BLaER1 treated with 17β-estradiol and CSF1 and Interleukin-3, amounts not matched to agents 10 nM and 100 nM (cell line): ENCODE measurements around the gene VPS8.

Experiments
- H3K27ac ChIP-seq, 11 experiments: shearing (Covaris generic); formaldehyde crosslinking; 2 replicates each; pipeline ENCODE4 v1.8.1; 2022
- H3K27me3 ChIP-seq, 11 experiments: shearing (Covaris generic); formaldehyde crosslinking; 2 replicates each; pipeline ENCODE4 v1.8.1; 2022
- H3K36me3 ChIP-seq, 11 experiments: shearing (Covaris generic); formaldehyde crosslinking; 2 replicates each; pipeline ENCODE4 v1.8.1; 2022
- H3K4me1 ChIP-seq, 10 experiments: shearing (Covaris generic); formaldehyde crosslinking; 2 replicates each; pipeline ENCODE4 v1.8.1; 2022
- H3K4me2 ChIP-seq, 11 experiments: shearing (Covaris generic); formaldehyde crosslinking; 2 replicates each; pipeline ENCODE4 v1.8.1; 2022
- H3K4me3 ChIP-seq, 10 experiments: shearing (Covaris generic); formaldehyde crosslinking; 2 replicates each; pipeline ENCODE4 v1.8.1; 2022
- H3K9ac ChIP-seq, 11 experiments: shearing (Covaris generic); formaldehyde crosslinking; 2 replicates each; pipeline ENCODE4 v1.8.1; 2022
- H3K9me3 ChIP-seq, 11 experiments: shearing (Covaris generic); formaldehyde crosslinking; replicated peaks in 1 of 11; 2 replicates each; pipeline ENCODE4 v1.8.1; 2022
- H4K20me1 ChIP-seq, 11 experiments: shearing (Covaris generic); formaldehyde crosslinking; 2 replicates each; pipeline ENCODE4 v1.8.1; 2022
- Cebpa-rat ChIP-seq, 11 experiments: shearing (Covaris generic); IDR thresholded peaks; 2 replicates each; pipeline ENCODE4 v1.8.1; 2022

VPS8 gene

GRCh38 chr3:184880276-184881019, 68.5 kb downstream of the VPS8 start:
- Histone ChIP-seq H3K27me3 (no peaks in the 10 kb centered on the region), H3K27ac (no peak overlapping the region), H3K4me1 (peaks cover 0 to 11% (median 0%) of the 10 kb centered on the region in 10 experiments; a peak in 3 of 20 replicates), H3K4me3 (no peak overlapping the region), H3K4me2 (no peak overlapping the region), H3K9ac (no peak overlapping the region), H3K36me3 (peaks cover 15 to 99% (median 27%) of the 10 kb centered on the region in 11 experiments; a peak in 20 of 22 replicates), H4K20me1 (peaks cover 0 to 41% (median 0%) of the 10 kb centered on the region in 11 experiments; a peak in 2 of 22 replicates), H3K9me3 (no peaks in the 10 kb centered on the region)
- TF ChIP-seq Cebpa-rat (IDR thresholded peaks at IDR 0.05): no peak

GRCh38 chr3:184884359-184885017, 72.5 kb downstream of the VPS8 start:
- no peak overlapping the region for H3K4me3 ChIP-seq
- peaks cover 20 to 98% (median 31%) of the 10 kb centered on the region in 11 experiments; a peak in 19 of 22 replicates for H3K36me3 ChIP-seq
- H3K4me1 ChIP-seq: peaks cover 0 to 11% (median 0%) of the 10 kb centered on the region in 10 experiments; a peak in 3 of 20 replicates
- peaks cover 0 to 35% (median 0%) of the 10 kb centered on the region in 11 experiments; a peak in 2 of 22 replicates for H4K20me1 ChIP-seq
- no peaks in the 10 kb centered on the region for H3K27me3 ChIP-seq
- H3K9ac ChIP-seq: no peak overlapping the region
- TF ChIP-seq Cebpa-rat (IDR thresholded peaks at IDR 0.05): no peak
- H3K9me3 ChIP-seq: no peaks in the 10 kb centered on the region
- no peak overlapping the region for H3K4me2 ChIP-seq
- H3K27ac ChIP-seq: no peak overlapping the region

- TF ChIP-seq Cebpa-rat (IDR thresholded peaks at IDR 0.05): no peak
- Histone ChIP-seq H3K36me3 (peaks cover 20 to 98% (median 32%) of the 10 kb centered on the region in 11 experiments; a peak in 19 of 22 replicates), H4K20me1 (peaks cover 0 to 32% (median 0%) of the 10 kb centered on the region in 11 experiments; a peak in 2 of 22 replicates), H3K27ac (no peak overlapping the region), H3K9ac (no peak overlapping the region), H3K27me3 (no peaks in the 10 kb centered on the region), H3K4me2 (no peak overlapping the region), H3K4me3 (no peak overlapping the region), H3K9me3 (no peaks in the 10 kb centered on the region), H3K4me1 (peaks cover 0 to 11% (median 0%) of the 10 kb centered on the region in 10 experiments; a peak in 3 of 20 replicates)
Observed at GRCh38 chr3:184885112-184885511, 73.1 kb downstream of the VPS8 start.

- peaks cover 20 to 97% (median 32%) of the 10 kb centered on the region in 11 experiments; a peak in 19 of 22 replicates for H3K36me3 ChIP-seq
- H3K4me1 ChIP-seq: peaks cover 0 to 11% (median 0%) of the 10 kb centered on the region in 10 experiments; a peak in 3 of 20 replicates
- H4K20me1 ChIP-seq: peaks cover 0 to 25% (median 0%) of the 10 kb centered on the region in 11 experiments; a peak in 2 of 22 replicates
- no peak overlapping the region for H3K27ac ChIP-seq
- H3K9ac ChIP-seq: no peak overlapping the region
- no peaks in the 10 kb centered on the region for H3K9me3 ChIP-seq
- no peak overlapping the region for H3K4me2 ChIP-seq
- no peak; a peak in 1 of 22 replicates for TF ChIP-seq Cebpa-rat (IDR thresholded peaks at IDR 0.05)
- no peak overlapping the region for H3K4me3 ChIP-seq
- no peaks in the 10 kb centered on the region for H3K27me3 ChIP-seq
Observed at GRCh38 chr3:184887574-184887973, 75.6 kb downstream of the VPS8 start.

DNA sequence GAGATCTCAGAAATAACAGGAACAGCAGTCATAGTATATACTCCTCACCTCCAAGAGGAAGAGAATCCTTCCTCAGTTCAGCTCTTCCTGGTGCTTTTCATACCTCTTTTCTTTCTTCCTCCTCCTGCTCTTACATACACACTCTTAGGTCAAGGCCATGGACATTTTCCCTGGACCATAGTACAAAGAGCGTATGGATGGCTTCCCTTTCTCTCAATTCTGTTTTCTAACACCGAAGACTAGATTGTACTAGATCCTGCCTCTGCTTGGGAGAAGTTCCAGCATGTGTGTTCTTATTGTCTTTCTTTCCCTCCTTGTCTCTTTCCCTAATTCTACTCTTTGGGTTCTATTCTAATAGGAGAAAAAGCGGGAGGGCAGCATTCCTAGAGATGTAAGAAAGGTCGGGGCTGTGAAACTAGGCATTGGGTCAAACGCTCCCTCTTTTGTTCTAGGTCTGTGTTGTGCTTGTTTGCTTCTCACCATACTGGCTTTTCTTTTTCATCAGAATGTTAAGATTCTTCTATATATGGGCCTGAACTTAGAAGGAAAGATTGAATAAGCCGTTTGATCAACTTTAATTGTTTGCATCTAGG, 77.4 kb downstream of the VPS8 start:
- Histone ChIP-seq H3K9ac (no peak overlapping the region), H3K27ac (no peak overlapping the region), H3K27me3 (no peaks in the 10 kb centered on the region), H4K20me1 (peaks cover 0 to 20% (median 0%) of the 10 kb centered on the region in 11 experiments; a peak in 2 of 22 replicates), H3K9me3 (no peaks in the 10 kb centered on the region), H3K4me1 (peaks cover 0 to 10% (median 0%) of the 10 kb centered on the region in 10 experiments; a peak in 3 of 20 replicates), H3K4me2 (no peak overlapping the region), H3K36me3 (peaks cover 14 to 95% (median 26%) of the 10 kb centered on the region in 11 experiments; a peak in 19 of 22 replicates), H3K4me3 (no peak overlapping the region)
- no peak for TF ChIP-seq Cebpa-rat (IDR thresholded peaks at IDR 0.05)

DNA sequence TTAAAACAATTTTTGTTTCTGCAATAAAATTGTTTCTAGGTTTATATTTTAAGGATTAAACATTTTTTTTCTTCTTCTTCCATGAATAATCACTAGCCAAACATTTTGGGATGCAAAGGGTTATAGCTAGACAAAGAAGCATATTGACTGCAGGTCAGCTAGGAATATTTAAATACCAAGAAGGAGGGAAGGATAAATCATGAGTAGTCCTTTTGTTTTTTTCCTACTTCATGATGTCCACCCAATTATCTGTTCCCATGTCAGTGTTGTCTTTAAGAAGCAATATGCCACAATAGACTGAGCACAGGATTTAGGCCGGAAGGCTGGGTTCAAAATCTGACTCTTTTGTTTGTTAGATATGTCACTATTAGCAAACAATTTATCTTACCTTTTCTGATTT, 82.1 kb downstream of the VPS8 start:
- no peak overlapping the region for H3K9ac ChIP-seq
- H3K27ac ChIP-seq: no peak overlapping the region
- H3K4me2 ChIP-seq: no peak overlapping the region
- H3K4me1 ChIP-seq: no peaks in the 10 kb centered on the region
- peaks cover under 1 to 95% (median 11%) of the 10 kb centered on the region in 11 experiments; a peak in 13 of 22 replicates for H3K36me3 ChIP-seq
- no peak overlapping the region for H3K4me3 ChIP-seq
- H3K27me3 ChIP-seq: no peaks in the 10 kb centered on the region
- TF ChIP-seq Cebpa-rat (IDR thresholded peaks at IDR 0.05): no peak
- H4K20me1 ChIP-seq: peaks cover 0 to 13% (median 0%) of the 10 kb centered on the region in 11 experiments; a peak in 2 of 22 replicates
- no peaks in the 10 kb centered on the region for H3K9me3 ChIP-seq

DNA sequence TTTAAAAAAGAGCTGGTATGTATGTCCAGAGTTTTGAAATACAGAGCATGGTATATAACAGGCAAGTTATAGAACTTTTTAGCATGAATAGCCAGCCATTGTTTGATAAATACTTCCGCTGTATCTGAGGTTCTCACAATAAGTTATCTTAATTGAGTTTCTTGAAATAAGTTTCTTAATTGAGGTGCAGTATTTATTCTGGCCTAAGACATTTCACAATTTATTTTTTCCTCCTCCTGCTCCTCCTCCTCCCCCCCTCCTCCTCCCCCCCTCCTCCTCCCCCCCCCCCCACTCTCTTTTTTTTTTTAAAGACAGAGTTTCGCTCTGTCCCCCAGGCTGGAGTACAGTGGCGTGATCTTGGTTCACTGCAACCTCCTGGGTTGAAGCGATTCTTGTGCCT, 83.4 kb downstream of the VPS8 start:
- H3K4me1 ChIP-seq: no peaks in the 10 kb centered on the region
- TF ChIP-seq Cebpa-rat (IDR thresholded peaks at IDR 0.05): no peak
- H4K20me1 ChIP-seq: peaks cover 0 to 6% (median 0%) of the 10 kb centered on the region in 11 experiments; a peak in 2 of 22 replicates

GRCh38 chr3:184896336-184896735, 84.4 kb downstream of the VPS8 start:
- Histone ChIP-seq H3K9ac (no peak overlapping the region), H3K27me3 (no peaks in the 10 kb centered on the region), H3K9me3 (no peaks in the 10 kb centered on the region), H3K27ac (no peak overlapping the region), H3K4me2 (no peak overlapping the region), H4K20me1 (peaks cover 0 to 6% (median 0%) of the 10 kb centered on the region in 11 experiments; a peak in 2 of 22 replicates), H3K36me3 (peaks cover 0 to 94% (median 17%) of the 10 kb centered on the region in 11 experiments; a peak in 15 of 22 replicates), H3K4me3 (no peak overlapping the region), H3K4me1 (no peaks in the 10 kb centered on the region)
- TF ChIP-seq Cebpa-rat (IDR thresholded peaks at IDR 0.05): no peak

More for the DNA sequence above, 83.4 kb downstream of the VPS8 start:
- Histone ChIP-seq H3K4me2 (no peak overlapping the region), H3K9ac (no peak overlapping the region), H3K36me3 (peaks cover 0 to 95% (median 17%) of the 10 kb centered on the region in 11 experiments; a peak in 15 of 22 replicates), H3K4me3 (no peak overlapping the region), H3K27ac (no peak overlapping the region), H3K9me3 (no peaks in the 10 kb centered on the region), H3K27me3 (no peaks in the 10 kb centered on the region)
